Peyer's patch (tissue), 4 donors: ENCODE measurements around the gene TRIM41.

Source experiments
- POLR2A ChIP-seq, 2 donors: fragments of 450-650 bp; IDR thresholded peaks; one replicate each; pipeline ENCODE4 v1.5.1; 2017; ENCODE audit warnings: antibody characterized with exemption in 2 of 2, mild to moderate bottlenecking in 2 of 2, moderate library complexity in 2 of 2
- TF ChIP-seq, protein P1 (sequence below), 6 experiments: fragments of 450-650 bp in 4 of 6; fragments of 200-600 bp in 2 of 6; sonication (generic) in 1 of 6; IDR thresholded peaks; one replicate each; pipeline ENCODE4 v1.5.1; 2017 to 2019; ENCODE audit warnings: antibody characterized with exemption in 6 of 6, mild to moderate bottlenecking in 3 of 6, moderate library complexity in 1 of 6

DNA sequence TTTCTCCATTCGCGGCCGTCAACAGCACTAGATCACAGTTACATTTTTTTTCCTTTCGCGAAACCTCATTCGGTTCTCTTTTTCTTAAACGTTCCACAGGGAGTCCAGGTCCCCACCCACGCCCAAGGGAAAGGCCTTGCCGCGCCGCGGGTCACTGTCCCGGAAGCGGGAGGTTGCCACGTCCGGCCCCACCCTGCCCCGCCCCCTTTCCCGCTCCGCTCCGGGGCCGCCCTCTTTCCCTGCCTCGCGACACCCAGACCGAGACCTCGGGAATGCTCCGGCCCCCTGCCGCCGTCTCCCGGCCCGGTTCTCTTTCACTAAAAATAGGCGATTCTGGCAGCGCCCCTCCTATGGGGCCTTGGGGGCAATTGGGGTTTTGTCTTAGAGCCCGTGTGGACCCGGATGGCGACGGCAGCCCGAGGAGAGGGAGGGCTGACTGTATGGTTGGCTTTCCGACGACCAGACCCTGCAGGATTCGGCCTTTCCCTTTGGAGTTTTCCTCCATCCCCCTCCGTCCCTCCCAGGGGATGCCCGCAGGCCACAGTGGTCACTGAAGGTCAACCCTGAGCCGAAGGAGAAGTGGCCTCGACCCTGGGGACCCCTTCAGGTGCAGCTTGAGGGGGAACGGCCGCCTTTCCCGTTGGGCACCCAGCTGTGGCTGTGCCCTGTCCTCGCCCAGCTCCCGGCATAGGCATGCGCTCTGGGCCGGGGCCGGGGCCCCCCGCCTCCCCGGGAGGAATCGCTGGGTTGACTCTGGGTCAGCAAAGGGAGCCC is 23.4 kb downstream of the TRIM41 start:
- TF ChIP-seq, protein P1, sequence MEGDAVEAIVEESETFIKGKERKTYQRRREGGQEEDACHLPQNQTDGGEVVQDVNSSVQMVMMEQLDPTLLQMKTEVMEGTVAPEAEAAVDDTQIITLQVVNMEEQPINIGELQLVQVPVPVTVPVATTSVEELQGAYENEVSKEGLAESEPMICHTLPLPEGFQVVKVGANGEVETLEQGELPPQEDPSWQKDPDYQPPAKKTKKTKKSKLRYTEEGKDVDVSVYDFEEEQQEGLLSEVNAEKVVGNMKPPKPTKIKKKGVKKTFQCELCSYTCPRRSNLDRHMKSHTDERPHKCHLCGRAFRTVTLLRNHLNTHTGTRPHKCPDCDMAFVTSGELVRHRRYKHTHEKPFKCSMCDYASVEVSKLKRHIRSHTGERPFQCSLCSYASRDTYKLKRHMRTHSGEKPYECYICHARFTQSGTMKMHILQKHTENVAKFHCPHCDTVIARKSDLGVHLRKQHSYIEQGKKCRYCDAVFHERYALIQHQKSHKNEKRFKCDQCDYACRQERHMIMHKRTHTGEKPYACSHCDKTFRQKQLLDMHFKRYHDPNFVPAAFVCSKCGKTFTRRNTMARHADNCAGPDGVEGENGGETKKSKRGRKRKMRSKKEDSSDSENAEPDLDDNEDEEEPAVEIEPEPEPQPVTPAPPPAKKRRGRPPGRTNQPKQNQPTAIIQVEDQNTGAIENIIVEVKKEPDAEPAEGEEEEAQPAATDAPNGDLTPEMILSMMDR (IDR thresholded peaks at IDR 0.05) = peak in 1 of 6 experiments; percentile 10
- TF ChIP-seq POLR2A (IDR thresholded peaks at IDR 0.05) = peak; percentile 62 to 88
